Neural progenitor cell (in vitro differentiated cells): ENCODE results near the gene RIC3. TPM values are rescaled to one million over a fixed set of nuclear protein-coding genes. Genes with fewer than 3 reads are reported as not detected.

ENCODE experiments used
- DNase-seq: peaks from one replicate; pipeline ENCODE4 v3.0.0-alpha.2; 2016; ENCODE audit warnings: low spot score
- H2AFZ ChIP-seq: fragments of 200-600 bp; sonication (generic); replicated peaks from 2 replicates; pipeline ENCODE4 v1.6.1; 2016; ENCODE audit warnings: antibody characterized with exemption
- H3F3A ChIP-seq: fragments of 200-600 bp; sonication (generic); 2 replicates; pipeline ENCODE4 v1.6.1; 2016; ENCODE audit warnings: antibody characterized with exemption, low read depth
- H3K27ac ChIP-seq: fragments of 200-600 bp; sonication (generic); 2 replicates; pipeline ENCODE4 v1.5.1; 2016; ENCODE audit warnings: mild to moderate bottlenecking
- H3K27me3 ChIP-seq: fragments of 200-600 bp; sonication (generic); 2 replicates; pipeline ENCODE4 v1.6.1; 2016; ENCODE audit warnings: mild to moderate bottlenecking, moderate library complexity
- H3K36me3 ChIP-seq: fragments of 200-600 bp; sonication (generic); 2 replicates; pipeline ENCODE4 v1.5.1; 2016
- H3K4me1 ChIP-seq: fragments of 200-600 bp; sonication (generic); 2 replicates; pipeline ENCODE4 v1.6.1; 2016; ENCODE audit warnings: mixed run types
- H3K4me2 ChIP-seq: fragments of 200-600 bp; sonication (generic); 2 replicates; pipeline ENCODE4 v1.6.1; 2016
- H3K4me3 ChIP-seq: fragments of 200-600 bp; sonication (generic); 2 replicates; pipeline ENCODE4 v1.5.1; 2016
- H3K79me2 ChIP-seq: fragments of 200-600 bp; sonication (generic); 2 replicates; pipeline ENCODE4 v1.6.1; 2016; ENCODE audit warnings: low read depth
- H3K9ac ChIP-seq: fragments of 200-600 bp; sonication (generic); 2 replicates; pipeline ENCODE4 v1.6.1; 2016
- H3K9me3 ChIP-seq: fragments of 200-600 bp; sonication (generic); 2 replicates; pipeline ENCODE4 v1.5.1; 2016; ENCODE audit warnings: low read depth
- H4K20me1 ChIP-seq: fragments of 200-600 bp; sonication (generic); 2 replicates; pipeline ENCODE4 v1.6.1; 2016; ENCODE audit warnings: low read depth
- H3K27ac Mint-ChIP-seq: 3 replicates; pipeline ENCODE4 v1.8.0; 2021; ENCODE audit warnings: mixed read lengths
- H3K27me3 Mint-ChIP-seq: 2 replicates; pipeline ENCODE4 v1.8.0; 2022; ENCODE audit warnings: low read depth, mild to moderate bottlenecking, inconsistent platforms, moderate library complexity, mixed read lengths; ENCODE audit not compliant: insufficient read depth
- H3K36me3 Mint-ChIP-seq: 3 replicates; pipeline ENCODE4 v1.8.0; 2021; ENCODE audit warnings: mixed read lengths
- H3K4me1 Mint-ChIP-seq: 3 replicates; pipeline ENCODE4 v1.8.0; 2021; ENCODE audit warnings: mixed read lengths
- H3K4me3 Mint-ChIP-seq: 3 replicates; pipeline ENCODE4 v1.8.0; 2021; ENCODE audit warnings: mild to moderate bottlenecking, moderate library complexity, mixed read lengths
- H3K9me3 Mint-ChIP-seq: 3 replicates; pipeline ENCODE4 v1.8.0; 2020; ENCODE audit warnings: mixed read lengths
- EZH2 ChIP-seq: fragments of 200-600 bp; sonication (generic); IDR thresholded peaks from 2 replicates; pipeline ENCODE4 v1.6.1; 2017; ENCODE audit warnings: antibody characterized with exemption, mild to moderate bottlenecking, moderate library complexity
- EZH2phosphoT487 ChIP-seq: fragments of 200-600 bp; sonication (generic); IDR thresholded peaks from 2 replicates; pipeline ENCODE4 v1.6.1; 2017; ENCODE audit warnings: antibody characterized with exemption
- total RNA-seq: library from RNA; depleted of rRNA; stranded (reverse); fragments of >200 nt; gene quantifications from 2 replicates; pipeline ENCODE4 v1.2.3, GENCODE V29; 2015; ENCODE audit warnings: low replicate concordance
- TF ChIP-seq, protein P1 (sequence below): fragments of 200-600 bp; sonication (generic); IDR thresholded peaks from 2 replicates; pipeline ENCODE4 v1.5.1; 2017; ENCODE audit warnings: antibody characterized with exemption, mild to moderate bottlenecking

Gene RIC3
- total RNA-seq, 1 donor from 2014 or later, result 33.7 TPM

DNA sequence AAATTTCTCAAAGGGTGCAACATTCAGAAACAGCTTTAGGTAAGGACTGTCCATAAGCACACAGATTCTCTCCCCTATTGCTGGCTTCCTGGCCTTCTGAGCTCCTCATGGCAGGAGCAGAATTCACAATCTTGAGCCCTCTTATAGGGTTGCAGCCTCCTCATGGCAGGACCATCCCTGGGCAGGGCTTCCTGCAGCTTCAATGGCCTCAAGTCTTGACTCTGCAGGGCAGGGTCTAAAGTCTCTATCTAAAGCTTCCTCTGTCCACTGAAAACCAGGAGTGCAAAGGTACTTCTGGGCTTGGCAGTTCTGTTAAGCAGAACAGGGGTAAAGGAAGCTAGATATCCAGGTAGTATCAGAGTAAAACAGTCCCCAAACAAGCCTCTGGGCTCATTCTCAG, 59.1 kb downstream of the RIC3 start:
- no peak overlapping the region for H3K27ac ChIP-seq
- H4K20me1 ChIP-seq, result no peaks in the 10 kb centered on the region
- H3K79me2 ChIP-seq, result no peaks in the 10 kb centered on the region
- TF ChIP-seq EZH2phosphoT487 (no peak), EZH2 (no peak)
- TF ChIP-seq, protein P1, sequence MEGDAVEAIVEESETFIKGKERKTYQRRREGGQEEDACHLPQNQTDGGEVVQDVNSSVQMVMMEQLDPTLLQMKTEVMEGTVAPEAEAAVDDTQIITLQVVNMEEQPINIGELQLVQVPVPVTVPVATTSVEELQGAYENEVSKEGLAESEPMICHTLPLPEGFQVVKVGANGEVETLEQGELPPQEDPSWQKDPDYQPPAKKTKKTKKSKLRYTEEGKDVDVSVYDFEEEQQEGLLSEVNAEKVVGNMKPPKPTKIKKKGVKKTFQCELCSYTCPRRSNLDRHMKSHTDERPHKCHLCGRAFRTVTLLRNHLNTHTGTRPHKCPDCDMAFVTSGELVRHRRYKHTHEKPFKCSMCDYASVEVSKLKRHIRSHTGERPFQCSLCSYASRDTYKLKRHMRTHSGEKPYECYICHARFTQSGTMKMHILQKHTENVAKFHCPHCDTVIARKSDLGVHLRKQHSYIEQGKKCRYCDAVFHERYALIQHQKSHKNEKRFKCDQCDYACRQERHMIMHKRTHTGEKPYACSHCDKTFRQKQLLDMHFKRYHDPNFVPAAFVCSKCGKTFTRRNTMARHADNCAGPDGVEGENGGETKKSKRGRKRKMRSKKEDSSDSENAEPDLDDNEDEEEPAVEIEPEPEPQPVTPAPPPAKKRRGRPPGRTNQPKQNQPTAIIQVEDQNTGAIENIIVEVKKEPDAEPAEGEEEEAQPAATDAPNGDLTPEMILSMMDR, result no peak
- no peaks in the 10 kb centered on the region for H3K27me3 ChIP-seq
- H3K36me3 ChIP-seq, result peaks cover 1% of the 10 kb centered on the region
- Mint-ChIP-seq H3K27ac (no peak overlapping the region), H3K36me3 (peaks cover 13% of the 10 kb centered on the region), H3K9me3 (peaks cover 9% of the 10 kb centered on the region), H3K4me1 (no peaks in the 10 kb centered on the region), H3K27me3 (no peaks in the 10 kb centered on the region), H3K4me3 (no peak overlapping the region)
- DNase-seq, result no peak
- no peaks in the 10 kb centered on the region for H3F3A ChIP-seq
- no peak overlapping the region for H2AFZ ChIP-seq
- H3K9ac ChIP-seq, result no peak overlapping the region
- H3K4me1 ChIP-seq, result no peaks in the 10 kb centered on the region
- H3K4me2 ChIP-seq, result no peak overlapping the region
- H3K9me3 ChIP-seq, result no peaks in the 10 kb centered on the region
- no peak overlapping the region for H3K4me3 ChIP-seq

DNA sequence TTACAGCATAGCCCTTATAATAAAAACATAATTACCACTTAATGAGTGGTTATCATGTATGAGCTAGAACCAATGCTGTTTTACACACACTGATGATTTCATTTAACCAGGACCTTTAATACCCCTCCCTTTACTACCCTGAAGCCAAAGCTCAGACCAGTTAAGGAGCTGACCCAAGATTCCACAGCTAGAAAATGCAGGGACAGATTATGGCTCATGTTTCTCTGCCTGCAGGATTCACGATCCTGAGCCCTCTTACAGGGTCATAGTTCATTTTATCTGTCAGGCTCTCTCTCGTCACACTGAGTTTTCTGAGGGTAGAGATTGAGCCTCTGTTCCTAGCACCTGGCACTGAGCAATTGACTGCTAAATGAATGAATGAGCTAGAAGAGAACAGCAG, 60.4 kb downstream of the RIC3 start:
- Mint-ChIP-seq H3K36me3 (peaks cover 12% of the 10 kb centered on the region), H3K9me3 (peaks cover 2% of the 10 kb centered on the region), H3K27ac (no peak overlapping the region), H3K27me3 (no peaks in the 10 kb centered on the region), H3K4me3 (no peak overlapping the region), H3K4me1 (no peaks in the 10 kb centered on the region)
- H3K36me3 ChIP-seq, result no peaks in the 10 kb centered on the region
- H3K4me2 ChIP-seq, result no peak overlapping the region
- H3F3A ChIP-seq, result no peaks in the 10 kb centered on the region
- no peaks in the 10 kb centered on the region for H3K9me3 ChIP-seq
- H3K4me1 ChIP-seq, result no peaks in the 10 kb centered on the region
- no peak overlapping the region for H3K27ac ChIP-seq
- no peak for DNase-seq
- no peaks in the 10 kb centered on the region for H3K27me3 ChIP-seq
- no peaks in the 10 kb centered on the region for H3K79me2 ChIP-seq
- H3K9ac ChIP-seq, result no peak overlapping the region
- H3K4me3 ChIP-seq, result no peak overlapping the region
- no peak for TF ChIP-seq EZH2phosphoT487
- TF ChIP-seq, protein P1, result no peak
- TF ChIP-seq EZH2, result no peak
- no peak overlapping the region for H2AFZ ChIP-seq
- H4K20me1 ChIP-seq, result no peaks in the 10 kb centered on the region

DNA sequence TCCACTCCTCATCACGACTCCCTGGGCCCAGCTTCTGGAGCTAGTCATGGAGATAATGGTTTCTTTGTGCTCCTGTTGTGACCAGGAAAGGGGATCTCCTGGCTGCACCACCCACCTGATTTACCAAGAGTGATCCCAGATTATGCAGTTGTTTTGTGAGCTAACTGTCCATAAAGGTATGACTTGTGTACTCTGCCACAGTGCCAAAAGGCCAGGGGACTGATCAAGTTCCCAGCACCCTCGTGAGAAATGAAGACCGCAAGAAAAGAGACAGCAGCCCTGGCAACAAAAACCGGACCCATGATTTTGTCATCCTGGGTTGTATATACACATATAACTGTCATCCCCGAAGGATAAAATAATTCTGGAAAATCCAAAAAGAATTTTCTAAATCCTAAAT, 61.2 kb downstream of the RIC3 start:
- Histone ChIP-seq H3K79me2 (no peaks in the 10 kb centered on the region), H3K9ac (no peak overlapping the region), H3F3A (no peaks in the 10 kb centered on the region), H4K20me1 (no peaks in the 10 kb centered on the region), H2AFZ (no peak overlapping the region), H3K4me2 (no peak overlapping the region), H3K36me3 (no peaks in the 10 kb centered on the region), H3K4me1 (no peaks in the 10 kb centered on the region), H3K4me3 (no peak overlapping the region), H3K27ac (no peak overlapping the region), H3K9me3 (no peaks in the 10 kb centered on the region), H3K27me3 (no peaks in the 10 kb centered on the region)
- TF ChIP-seq EZH2phosphoT487 (no peak), EZH2 (no peak)
- TF ChIP-seq, protein P1, result no peak
- Mint-ChIP-seq H3K27me3 (no peaks in the 10 kb centered on the region), H3K4me1 (no peaks in the 10 kb centered on the region), H3K27ac (no peak overlapping the region), H3K36me3 (peaks cover 12% of the 10 kb centered on the region), H3K4me3 (no peak overlapping the region), H3K9me3 (no peaks in the 10 kb centered on the region)
- no peak for DNase-seq
